ENCODE data around the gene MAF.

- no peak for TF ChIP-seq CTCF (IDR thresholded peaks at IDR 0.05; ENCODE audit: low read depth, low read length)
- TF ChIP-seq MYC (IDR thresholded peaks at IDR 0.05; ENCODE audit: low read depth, low read length) = no peak
- no peak for TF ChIP-seq POLR2A (IDR thresholded peaks at IDR 0.05; ENCODE audit: extremely low read depth, insufficient read length)
- TF ChIP-seq MAX (IDR thresholded peaks at IDR 0.05; ENCODE audit: low read depth, low read length) = no peak
These were observed 29.3 kb downstream of the MAF start for GRCh38 chr16:79571065-79571902.
